K562 (cell line): Measurements from ENCODE around the gene TEX30. TPM values are rescaled to one million over a fixed set of nuclear protein-coding genes. Genes with fewer than 3 reads are reported as not detected.

Source experiments
- ATAC-seq: fragments of 200-7000 bp; cut with Tn5 transposase; 3 replicates; pipeline ENCODE4 v1.9.1; 2020; ENCODE audit warnings: moderate library complexity
- BruUV-seq: library from RNA; stranded (reverse); fragments of 400-500 nt; replicated peaks from 2 replicates; lab custom pipeline; 2021; lab: Mats Ljungman, UMichigan
- CTCF ChIA-PET: fragments of 300-600 bp; formaldehyde crosslinking; extraction: SDS; loops from one replicate; lab custom pipeline; 2021; ENCODE audit warnings: low intra/inter-chr PET ratio; lab: Yijun Ruan, JAX
- POLR2A ChIA-PET: fragments of 300-600, 350-650 bp; sonication (Branson Sonifier 250); formaldehyde crosslinking; extraction: SDS; loops from one replicate; lab custom pipeline; 2021; ENCODE audit warnings: antibody characterized with exemption, inconsistent platforms; lab: Yijun Ruan, JAX
- DNase-seq, 4 experiments: peaks; one replicate each; pipeline versions ENCODE4 v3.0.0 to v3.0.0-alpha.2; 2011 to 2018; ENCODE audit warnings: low spot score in 3 of 4, mixed read lengths in 3 of 4; ENCODE audit errors: extremely low read depth in 1 of 4
- FAIRE-seq: peaks from 2 replicates; lab custom pipeline; 2011; peaks lifted over from hg19 to GRCh38; lab: Jason Lieb, UNC
- H2AFZ ChIP-seq: 2 replicates; pipeline ENCODE4 v1.6.0; 2011; ENCODE audit warnings: low read depth, low read length, control low read depth, inconsistent platforms
- H3K27ac ChIP-seq: fragments of 200-600 bp; 3 replicates; pipeline ENCODE4 v1.8.0; 2011; ENCODE audit warnings: low read depth, mild to moderate bottlenecking, control low read depth, inconsistent platforms, low read length, moderate library complexity, mixed read lengths; ENCODE audit errors: extremely low read depth
- H3K27me3 ChIP-seq, 2 experiments: fragments of 300-600 bp in 1 of 2; 2 replicates in 1 of 2; 3 replicates in 1 of 2; pipeline versions ENCODE4 v1.6.0 to v1.8.0; 2011; ENCODE audit warnings: inconsistent platforms in 2 of 2, low read length in 2 of 2, mild to moderate bottlenecking in 1 of 2, mixed read lengths in 1 of 2, moderate library complexity in 1 of 2; ENCODE audit not compliant: control insufficient read depth in 2 of 2, insufficient read depth in 2 of 2
- H3K36me3 ChIP-seq: fragments of 300-600 bp; 3 replicates; pipeline ENCODE4 v1.8.0; 2011; ENCODE audit warnings: mild to moderate bottlenecking, low read length, inconsistent platforms; ENCODE audit not compliant: control insufficient read depth, insufficient read depth
- H3K4me1 ChIP-seq, 2 experiments: fragments of 200-600 bp in 1 of 2; replicated peaks in 1 of 2; 2 replicates in 1 of 2; 3 replicates in 1 of 2; pipeline versions ENCODE4 v1.5.1 to v1.8.0; 2011; ENCODE audit warnings: inconsistent platforms in 2 of 2, low read length in 2 of 2, mild to moderate bottlenecking in 1 of 2, mixed read lengths in 1 of 2, moderate library complexity in 1 of 2; ENCODE audit not compliant: control insufficient read depth in 2 of 2, insufficient read depth in 2 of 2
- H3K4me2 ChIP-seq: 2 replicates; pipeline ENCODE4 v1.6.1; 2011; ENCODE audit warnings: low read length, control low read depth, inconsistent platforms, mixed read lengths; ENCODE audit not compliant: insufficient read depth
- H3K4me3 ChIP-seq: fragments of 200-600 bp; sonication (generic), shearing (Covaris generic); 2 replicates; pipeline ENCODE4 v1.5.1; 2016; ENCODE audit warnings: control low read depth, inconsistent platforms
- H3K79me2 ChIP-seq: fragments of 200-600 bp; 3 replicates; pipeline ENCODE4 v1.8.0; 2011; ENCODE audit warnings: low read length, inconsistent platforms; ENCODE audit not compliant: control insufficient read depth, insufficient read depth
- H3K9ac ChIP-seq, 2 experiments: 2 replicates each; pipeline versions ENCODE4 v1.6.0 to v1.6.1; 2011; ENCODE audit warnings: low read depth in 2 of 2, low read length in 2 of 2, control low read depth in 1 of 2, inconsistent platforms in 1 of 2, mild to moderate bottlenecking in 1 of 2, mixed read lengths in 1 of 2; ENCODE audit not compliant: insufficient read depth in 1 of 2
- H3K9me1 ChIP-seq: one replicate; pipeline ENCODE4 v1.6.0; 2011; ENCODE audit warnings: inconsistent platforms, mild to moderate bottlenecking, low read length, moderate library complexity; ENCODE audit not compliant: control insufficient read depth, insufficient read depth
- H3K9me3 ChIP-seq: replicated peaks from 2 replicates; pipeline ENCODE4 v1.5.1; 2011; ENCODE audit warnings: low read depth, low read length, inconsistent platforms; ENCODE audit not compliant: control insufficient read depth, insufficient read depth
- H4K20me1 ChIP-seq: replicated peaks from 2 replicates; pipeline ENCODE4 v1.6.1; 2011; ENCODE audit warnings: low read length, inconsistent platforms, mixed read lengths; ENCODE audit not compliant: control insufficient read depth, insufficient read depth
- CEBPB ChIP-seq: fragments of 450-650 bp; IDR thresholded peaks from 2 replicates; pipeline ENCODE4 v1.6.1; 2016; ENCODE audit warnings: missing genetic modification characterization, missing compliant biosample characterization
- CEBPG ChIP-seq, 3 experiments: fragments of 200-800 bp in 1 of 3; sonication (Bioruptor generic) in 1 of 3; sonication (generic) in 1 of 3; formaldehyde crosslinking in 1 of 3; IDR thresholded peaks in 2 of 3; conservative IDR thresholded peaks in 1 of 3; 2 replicates each; pipeline versions ENCODE4 v1.6.1 to v1.8.0; 2016 to 2022; ENCODE audit warnings: missing compliant biosample characterization in 2 of 3, missing genetic modification characterization in 2 of 3, mild to moderate bottlenecking in 1 of 3, missing genetic modification reagents in 1 of 3
- CHD2 ChIP-seq: IDR thresholded peaks from 2 replicates; pipeline ENCODE4 v1.6.1; 2011; ENCODE audit warnings: low read depth, low read length
- FOXJ2 ChIP-seq: fragments of 200-800 bp; sonication (Bioruptor generic); IDR thresholded peaks from 2 replicates; pipeline ENCODE4 v1.6.1; 2016; ENCODE audit warnings: missing genetic modification characterization, missing compliant biosample characterization
- L3MBTL2 ChIP-seq: fragments of 450-650 bp; IDR thresholded peaks from 2 replicates; pipeline ENCODE4 v1.6.1; 2016; ENCODE audit warnings: mild to moderate bottlenecking, moderate library complexity
- RAD21 ChIP-seq, 2 experiments: fragments of 250-450 bp in 1 of 2; fragments of 450-650 bp in 1 of 2; sonication (Bioruptor Pico) in 1 of 2; formaldehyde crosslinking in 1 of 2; IDR thresholded peaks in 1 of 2; conservative IDR thresholded peaks in 1 of 2; 2 replicates each; pipeline versions ENCODE4 v1.4.0 to v1.8.0; 2020 to 2022; ENCODE audit warnings: mild to moderate bottlenecking in 2 of 2, moderate library complexity in 1 of 2
- REST ChIP-seq, 2 experiments: fragments of 450-650 bp; formaldehyde crosslinking in 1 of 2; IDR thresholded peaks; 2 replicates each; pipeline versions ENCODE4 v1.4.0 to v1.6.1; 2014 to 2020; ENCODE audit warnings: mild to moderate bottlenecking in 2 of 2, borderline replicate concordance in 1 of 2, low read depth in 1 of 2
- SMC3 ChIP-seq: conservative IDR thresholded peaks from 2 replicates; pipeline ENCODE4 v1.6.1; 2011; ENCODE audit warnings: low read depth, low read length, improper control_type of control experiment; ENCODE audit not compliant: insufficient read depth
- ZBTB7A ChIP-seq: IDR thresholded peaks from 2 replicates; pipeline ENCODE4 v1.6.1; 2011; ENCODE audit warnings: low read depth, mild to moderate bottlenecking, low read length, moderate library complexity, borderline replicate concordance; ENCODE audit not compliant: control insufficient read depth
- WGBS: fragments of 100-300 bp; shearing (Covaris generic); methylation state at CpG from one replicate; pipeline ENCODE4 v1.1.6; 2016; ENCODE audit warnings: low coverage, mixed read lengths; ENCODE audit not compliant: insufficient coverage; ENCODE audit errors: missing lambda C conversion rate; 5-methylcytosine and 5-hydroxymethylcytosine counted together
- in situ Hi-C: fragments of 300-500 bp; cut with MboI; formaldehyde crosslinking; loops from 4 replicates; pipeline ENCODE4 v1.15.0; 2018; ENCODE audit warnings: inconsistent platforms, mixed read lengths
- intact Hi-C: fragments of 100-400 bp; cut with micrococcal nuclease; formaldehyde crosslinking; loops from 2 replicates; pipeline ENCODE4 v1.14.2; 2022
- polyA plus RNA-seq, 8 experiments: library from polyadenylated mRNA; depleted of rRNA in 4 of 8; stranded (reverse) in 5 of 8; unstranded in 3 of 8; fragments of >200 nt; fragmentation: Nextera tagmentation in 2 of 8; fragmentation: Illumina TruSeq in 1 of 8; extraction: Ambion mirVana in 2 of 8; extraction: Trizol in 1 of 8; gene quantifications; 2 replicates each; pipeline versions ENCODE4 v1.2.1 to v1.2.3, GENCODE V29; 2011 to 2014; ENCODE audit warnings: inconsistent platforms in 1 of 8, missing spikeins in 1 of 8
- total RNA-seq, 7 experiments: library from RNA; depleted of rRNA in 6 of 7; stranded (reverse); fragments of >200 nt in 6 of 7; fragmentation: Illumina TruSeq in 2 of 7; extraction: Trizol in 2 of 7; gene quantifications; 2 replicates each; pipeline versions ENCODE4 v1.2.1 to v1.2.3, GENCODE V29; 2011 to 2021; ENCODE audit warnings: low replicate concordance in 1 of 7
- TF ChIP-seq, protein P1 (sequence below), 3 experiments: IDR thresholded peaks in 2 of 3; conservative IDR thresholded peaks in 1 of 3; 2 replicates each; pipeline ENCODE4 v1.5.1; 2011 to 2012; ENCODE audit warnings: low read length in 3 of 3, mild to moderate bottlenecking in 3 of 3, control low read depth in 2 of 3, improper control_type of control experiment in 1 of 3, inconsistent platforms in 1 of 3, low read depth in 1 of 3, mixed read lengths in 1 of 3, moderate library complexity in 1 of 3; ENCODE audit not compliant: insufficient read depth in 2 of 3

Gene TEX30
- total and polyA plus RNA-seq, 9 of the 15 experiments (the other 6 are each of a cell fraction or from before 2014, with no cell fraction given): 24.1 to 143 (median 37.3) TPM

- ChIA-PET CTCF (interaction anchor here (2.8 kb wide), 1 partner anchor 144 kb away, joined by 10 read pairs; no protein-coding TSS in a partner anchor), POLR2A (no interaction called here)
- ATAC-seq (peak; percentile 94), DNase-seq (peak in 2 of 4 experiments; percentile 27 to 34), FAIRE-seq (peak; percentile 75)
- Histone ChIP-seq H2AFZ (peak overlapping the region; percentile 77; the same call in 1 of the 2 replicates), H3K27me3 (no peaks in the 10 kb centered on the region), H3K9me1 (no peaks in the 10 kb centered on the region), H4K20me1 (no peaks in the 10 kb centered on the region), H3K79me2 (no peaks in the 10 kb centered on the region), H3K27ac (no peak overlapping the region), H3K4me2 (no peak overlapping the region), H3K4me1 (no peaks in the 10 kb centered on the region), H3K36me3 (no peaks in the 10 kb centered on the region), H3K4me3 (no peak overlapping the region), H3K9me3 (no peaks in the 10 kb centered on the region), H3K9ac (no peak overlapping the region)
- BruUV-seq: no TSS peak
- WGBS: 27% methylated on average over 6 of the region's 6 CpGs
- in situ Hi-C loops (no loop called here), intact Hi-C loops (loop anchor here (1.0 to 5.0 kb wide), 4 partner anchors 122 to 1578 kb away; partner anchors contain the start of gene ERCC5)
- TF ChIP-seq REST (IDR thresholded peaks at IDR 0.05; ENCODE audit: borderline replicate concordance) (peak; percentile 63; the same call in 1 of the 2 replicates), REST (CRISPR knock-in tag; IDR thresholded peaks at IDR 0.05; ENCODE audit: low read depth) (no peak), CHD2 (no peak), ZBTB7A (no peak), CEBPB (peak; percentile 76), CEBPG (CRISPR knock-in tag; IDR thresholded peaks at IDR 0.05) (no peak), CEBPG (tag; conservative IDR thresholded peaks at IDR 0.05 in 1 of 2, IDR thresholded peaks at IDR 0.05 in 1 of 2) (peak in 1 of 2 experiments; percentile 35; a peak in 2 of 4 replicates), L3MBTL2 (peak; percentile 40; the same call in 1 of the 2 replicates), SMC3 (peak; percentile 37; the same call in 1 of the 2 replicates), RAD21 (CRISPR knock-in tag; conservative IDR thresholded peaks at IDR 0.05 in 1 of 2, IDR thresholded peaks at IDR 0.05 in 1 of 2) (peak; percentile 64 to 77), FOXJ2 (tag) (no peak)
- TF ChIP-seq, protein P1, sequence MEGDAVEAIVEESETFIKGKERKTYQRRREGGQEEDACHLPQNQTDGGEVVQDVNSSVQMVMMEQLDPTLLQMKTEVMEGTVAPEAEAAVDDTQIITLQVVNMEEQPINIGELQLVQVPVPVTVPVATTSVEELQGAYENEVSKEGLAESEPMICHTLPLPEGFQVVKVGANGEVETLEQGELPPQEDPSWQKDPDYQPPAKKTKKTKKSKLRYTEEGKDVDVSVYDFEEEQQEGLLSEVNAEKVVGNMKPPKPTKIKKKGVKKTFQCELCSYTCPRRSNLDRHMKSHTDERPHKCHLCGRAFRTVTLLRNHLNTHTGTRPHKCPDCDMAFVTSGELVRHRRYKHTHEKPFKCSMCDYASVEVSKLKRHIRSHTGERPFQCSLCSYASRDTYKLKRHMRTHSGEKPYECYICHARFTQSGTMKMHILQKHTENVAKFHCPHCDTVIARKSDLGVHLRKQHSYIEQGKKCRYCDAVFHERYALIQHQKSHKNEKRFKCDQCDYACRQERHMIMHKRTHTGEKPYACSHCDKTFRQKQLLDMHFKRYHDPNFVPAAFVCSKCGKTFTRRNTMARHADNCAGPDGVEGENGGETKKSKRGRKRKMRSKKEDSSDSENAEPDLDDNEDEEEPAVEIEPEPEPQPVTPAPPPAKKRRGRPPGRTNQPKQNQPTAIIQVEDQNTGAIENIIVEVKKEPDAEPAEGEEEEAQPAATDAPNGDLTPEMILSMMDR (IDR thresholded peaks at IDR 0.05 in 2 of 3, conservative IDR thresholded peaks at IDR 0.05 in 1 of 3; ENCODE audit: insufficient read depth in 2 of 3, low read depth in 1 of 3, low read length in 3 of 3): peak; percentile 37 to 65 (median 52); a peak in 5 of 6 replicates
Measured at GRCh38 chr13:102724923-102725322, 48.7 kb downstream of the TEX30 start.
